HG03159 (cell line): ENCODE data around the gene CACNA1H.

Experiments
- ATAC-seq: cut with Tn5 transposase; IDR thresholded peaks from one replicate; pipeline ENCODE4 v1.9.1; 2021; ENCODE audit warnings: mild to moderate bottlenecking, moderate library complexity; ENCODE audit not compliant: unreplicated experiment

CACNA1H gene

GRCh38 chr16:1121601-1122397 is 31.1 kb upstream of the CACNA1H start:
- ATAC-seq = no peak

- ATAC-seq = no peak
Measured at GRCh38 chr16:1122398-1122765, 30.5 kb upstream of the CACNA1H start.

GRCh38 chr16:1123525-1124230 is 29.2 kb upstream of the CACNA1H start:
- no peak for ATAC-seq

GRCh38 chr16:1124291-1124690 is 28.6 kb upstream of the CACNA1H start:
- ATAC-seq = no peak

GRCh38 chr16:1124795-1125194 is 28.1 kb upstream of the CACNA1H start:
- ATAC-seq = no peak

- ATAC-seq = no peak
Measured at GRCh38 chr16:1125471-1125870, 27.4 kb upstream of the CACNA1H start.

GRCh38 chr16:1126044-1126443 is 26.9 kb upstream of the CACNA1H start:
- ATAC-seq = no peak

GRCh38 chr16:1126586-1126985 is 26.3 kb upstream of the CACNA1H start:
- no peak for ATAC-seq

GRCh38 chr16:1127101-1127500 is 25.8 kb upstream of the CACNA1H start:
- no peak for ATAC-seq

- no peak for ATAC-seq
Measured at GRCh38 chr16:1127971-1128715, 24.8 kb upstream of the CACNA1H start.

GRCh38 chr16:1129106-1129960 is 23.6 kb upstream of the CACNA1H start:
- no peak for ATAC-seq

- ATAC-seq = no peak
Measured at GRCh38 chr16:1130382-1130781, 22.5 kb upstream of the CACNA1H start.

GRCh38 chr16:1131378-1131994 is 21.4 kb upstream of the CACNA1H start:
- ATAC-seq = no peak

GRCh38 chr16:1132431-1132830 is 20.5 kb upstream of the CACNA1H start:
- no peak for ATAC-seq

GRCh38 chr16:1133271-1133670 is 19.6 kb upstream of the CACNA1H start:
- ATAC-seq = no peak

- no peak for ATAC-seq
Measured at GRCh38 chr16:1133810-1134520, 18.9 kb upstream of the CACNA1H start.

GRCh38 chr16:1134776-1135458 is 18.0 kb upstream of the CACNA1H start:
- ATAC-seq = no peak

GRCh38 chr16:1135459-1135825 is 17.5 kb upstream of the CACNA1H start:
- ATAC-seq = no peak

- ATAC-seq = no peak
Measured at GRCh38 chr16:1137604-1138003, 15.3 kb upstream of the CACNA1H start.
